ENCODE data around the gene KLC3. TPM values are rescaled to one million over a fixed set of nuclear protein-coding genes. Genes with fewer than 3 reads are reported as not detected.

KLC3 gene
- total and polyA plus RNA-seq, 7 donors, result 0.09 TPM; not detected in 6

GRCh38 chr19:45302416-45302815 is 38.1 kb upstream of the KLC3 start:
- Histone ChIP-seq H3K9me3 (no peaks in the 10 kb centered on the region), H3K36me3 (peaks cover 0 to 23% (median 2%) of the 10 kb centered on the region in 4 donors), H3K4me3 (no peak overlapping the region), H3K27ac (no peak overlapping the region), H3K27me3 (no peaks in the 10 kb centered on the region), H3K4me1 (no peaks in the 10 kb centered on the region)
- intact Hi-C loops (cut with DNase I), result no loop called here
- 95% methylated on average over 27 of the region's 27 CpGs for WGBS, 2 donors
- TF ChIP-seq EP300 (IDR thresholded peaks at IDR 0.05) (no peak), POLR2AphosphoS5 (IDR thresholded peaks at IDR 0.05) (no peak), CTCF (IDR thresholded peaks at IDR 0.05) (no peak), POLR2A (IDR thresholded peaks at IDR 0.05) (no peak)
- no peak for DNase-seq

- H3K27ac ChIP-seq, result no peak overlapping the region
- peaks cover 0 to 13% (median 0%) of the 10 kb centered on the region in 4 donors for H3K36me3 ChIP-seq
- WGBS, 2 donors, result 95% methylated on average over 12 of the region's 12 CpGs
- TF ChIP-seq EP300 (IDR thresholded peaks at IDR 0.05), result no peak
- no peak for TF ChIP-seq POLR2AphosphoS5 (IDR thresholded peaks at IDR 0.05)
- TF ChIP-seq POLR2A (IDR thresholded peaks at IDR 0.05), result no peak
- TF ChIP-seq CTCF (IDR thresholded peaks at IDR 0.05), result no peak
- no peak for DNase-seq
- H3K27me3 ChIP-seq, result no peaks in the 10 kb centered on the region
- intact Hi-C loops (cut with DNase I), result no loop called here
- no peaks in the 10 kb centered on the region for H3K4me1 ChIP-seq
- no peaks in the 10 kb centered on the region for H3K9me3 ChIP-seq
- H3K4me3 ChIP-seq, result no peak overlapping the region
These were observed 37.1 kb upstream of the KLC3 start for GRCh38 chr19:45303269-45304060.

- peaks cover 0 to 13% (median 0%) of the 10 kb centered on the region in 4 donors for H3K36me3 ChIP-seq
- no peak overlapping the region for H3K27ac ChIP-seq
- no peak for TF ChIP-seq CTCF (IDR thresholded peaks at IDR 0.05)
- TF ChIP-seq POLR2A (IDR thresholded peaks at IDR 0.05), result no peak
- TF ChIP-seq POLR2AphosphoS5 (IDR thresholded peaks at IDR 0.05), result no peak
- TF ChIP-seq EP300 (IDR thresholded peaks at IDR 0.05), result no peak
- no peaks in the 10 kb centered on the region for H3K4me1 ChIP-seq
- H3K4me3 ChIP-seq, result no peak overlapping the region
- no peak for DNase-seq
- 60 to 70% methylated on average over 4 of the region's 4 CpGs for WGBS, 2 donors
- H3K9me3 ChIP-seq, result no peaks in the 10 kb centered on the region
- no peaks in the 10 kb centered on the region for H3K27me3 ChIP-seq
- intact Hi-C loops (cut with DNase I), result no loop called here
These were observed 36.2 kb upstream of the KLC3 start for GRCh38 chr19:45304141-45304926.

GRCh38 chr19:45305007-45305406 is 35.5 kb upstream of the KLC3 start:
- Histone ChIP-seq H3K36me3 (peaks cover 0 to 6% (median 0%) of the 10 kb centered on the region in 4 donors), H3K9me3 (no peaks in the 10 kb centered on the region), H3K27ac (no peak overlapping the region), H3K27me3 (no peaks in the 10 kb centered on the region), H3K4me1 (peaks cover 0 to 4% (median 0%) of the 10 kb centered on the region in 4 donors), H3K4me3 (no peak overlapping the region)
- no peak for TF ChIP-seq POLR2A (IDR thresholded peaks at IDR 0.05)
- no peak for TF ChIP-seq POLR2AphosphoS5 (IDR thresholded peaks at IDR 0.05)
- no peak for TF ChIP-seq EP300 (IDR thresholded peaks at IDR 0.05)
- no peak for TF ChIP-seq CTCF (IDR thresholded peaks at IDR 0.05)
- 59 to 71% methylated on average over 4 of the region's 4 CpGs for WGBS, 2 donors
- no peak for DNase-seq
- intact Hi-C loops (cut with DNase I), result no loop called here

Measured in sigmoid colon (tissue), 7 donors.